GM18519 (cell line): ENCODE data around the gene COPS4.
A peak's percentile ranks its signal among the peaks of the same experiment; 100 is the strongest.
"Not testable (repeated sequence)": the region's sequence is repeated elsewhere in the genome, so short reads cannot be mapped to it uniquely, and the experiment has no call there.

Source experiments
- ATAC-seq: cut with Tn5 transposase; IDR thresholded peaks from one replicate; pipeline ENCODE4 v1.9.1; 2021; ENCODE audit warnings: mild to moderate bottlenecking, moderate library complexity; ENCODE audit not compliant: unreplicated experiment, low FRiP score

Gene COPS4

GRCh38 chr4:83022724-83023450, 12.1 kb upstream of the COPS4 start:
- no peak for ATAC-seq

- ATAC-seq: not testable (repeated sequence)
Measured at GRCh38 chr4:83023599-83023998, 11.4 kb upstream of the COPS4 start.

GRCh38 chr4:83024233-83024632, 10.8 kb upstream of the COPS4 start:
- no peak for ATAC-seq

- no peak for ATAC-seq
Measured at GRCh38 chr4:83025563-83025962, 9.4 kb upstream of the COPS4 start.

- no peak for ATAC-seq
Measured at GRCh38 chr4:83028976-83029375, 6.0 kb upstream of the COPS4 start.

- no peak for ATAC-seq
Measured at GRCh38 chr4:83029688-83030087, 5.3 kb upstream of the COPS4 start.

GRCh38 chr4:83036991-83037665, 2.1 kb downstream of the COPS4 start:
- ATAC-seq: no peak

GRCh38 chr4:83040269-83040668, 5.3 kb downstream of the COPS4 start:
- ATAC-seq: no peak

GRCh38 chr4:83043157-83043556, 8.2 kb downstream of the COPS4 start:
- ATAC-seq: not testable (repeated sequence)

GRCh38 chr4:83043801-83044407, 8.9 kb downstream of the COPS4 start:
- no peak for ATAC-seq

- no peak for ATAC-seq
Measured at GRCh38 chr4:83046693-83047473, 11.9 kb downstream of the COPS4 start.

- ATAC-seq: not testable (repeated sequence)
Measured at GRCh38 chr4:83048781-83049180, 13.8 kb downstream of the COPS4 start.

GRCh38 chr4:83054928-83055327, 19.9 kb downstream of the COPS4 start:
- ATAC-seq: no peak

- ATAC-seq: no peak
Measured at GRCh38 chr4:83062739-83063138, 27.8 kb downstream of the COPS4 start.

- no peak for ATAC-seq
Measured at GRCh38 chr4:83065266-83065665, 30.3 kb downstream of the COPS4 start.

- no peak for ATAC-seq
Measured at GRCh38 chr4:83067058-83067639, 32.2 kb downstream of the COPS4 start.

- no peak for ATAC-seq
Measured at GRCh38 chr4:83071116-83071515, 36.1 kb downstream of the COPS4 start.

- ATAC-seq: peak; percentile 55
Measured at GRCh38 chr4:83074086-83074704, 39.2 kb downstream of the COPS4 start.

GRCh38 chr4:83074783-83075182, 39.8 kb downstream of the COPS4 start:
- ATAC-seq: not testable (repeated sequence)
